Measurements from ENCODE around the gene ATP6V0B. TPM values are rescaled to one million over a fixed set of nuclear protein-coding genes. Genes with fewer than 3 reads are reported as not detected.

Gene ATP6V0B
- total and polyA plus RNA-seq, 9 of the 15 experiments (the other 6 are each of a cell fraction or from before 2014, with no cell fraction given), result 137 to 328 (median 220) TPM

GRCh38 chr1:43979261-43979527 lies 4.4 kb downstream of the ATP6V0B start (continued):
- TF ChIP-seq, protein P1, sequence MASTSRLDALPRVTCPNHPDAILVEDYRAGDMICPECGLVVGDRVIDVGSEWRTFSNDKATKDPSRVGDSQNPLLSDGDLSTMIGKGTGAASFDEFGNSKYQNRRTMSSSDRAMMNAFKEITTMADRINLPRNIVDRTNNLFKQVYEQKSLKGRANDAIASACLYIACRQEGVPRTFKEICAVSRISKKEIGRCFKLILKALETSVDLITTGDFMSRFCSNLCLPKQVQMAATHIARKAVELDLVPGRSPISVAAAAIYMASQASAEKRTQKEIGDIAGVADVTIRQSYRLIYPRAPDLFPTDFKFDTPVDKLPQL (IDR thresholded peaks at IDR 0.05; ENCODE audit: extremely low read depth, insufficient read length), result no peak
- no peak for TF ChIP-seq CGGBP1 (CRISPR knock-in tag; IDR thresholded peaks at IDR 0.05)
- TF ChIP-seq POLR2G (IDR thresholded peaks at IDR 0.05; ENCODE audit: low read depth, low read length), result peak; percentile 10; the same call in 1 of the 2 replicates
- TF ChIP-seq E2F6 (IDR thresholded peaks at IDR 0.05; ENCODE audit: borderline replicate concordance in 1 of 2, extremely low read depth in 1 of 2, insufficient read depth in 1 of 2, insufficient read length in 1 of 2, low read depth in 1 of 2, low read length in 1 of 2, poor library complexity in 1 of 2, severe bottlenecking in 1 of 2), result no peak
- no peak for TF ChIP-seq THRB (CRISPR knock-in tag; conservative IDR thresholded peaks at IDR 0.05)
- TF ChIP-seq KHSRP (IDR thresholded peaks at IDR 0.05), result no peak
- no peak for TF ChIP-seq HDAC8 (tag; IDR thresholded peaks at IDR 0.05)
- TF ChIP-seq DPF2 (IDR thresholded peaks at IDR 0.05), result no peak
- no peak for TF ChIP-seq DIDO1 (tag; IDR thresholded peaks at IDR 0.05; ENCODE audit: low read depth)
- no peak for TF ChIP-seq XRCC5 (IDR thresholded peaks at IDR 0.05; ENCODE audit: low read depth, low read length)
- TF ChIP-seq ZNF165 (CRISPR knock-in tag; IDR thresholded peaks at IDR 0.05; ENCODE audit: borderline replicate concordance), result no peak
- TF ChIP-seq, protein P2, sequence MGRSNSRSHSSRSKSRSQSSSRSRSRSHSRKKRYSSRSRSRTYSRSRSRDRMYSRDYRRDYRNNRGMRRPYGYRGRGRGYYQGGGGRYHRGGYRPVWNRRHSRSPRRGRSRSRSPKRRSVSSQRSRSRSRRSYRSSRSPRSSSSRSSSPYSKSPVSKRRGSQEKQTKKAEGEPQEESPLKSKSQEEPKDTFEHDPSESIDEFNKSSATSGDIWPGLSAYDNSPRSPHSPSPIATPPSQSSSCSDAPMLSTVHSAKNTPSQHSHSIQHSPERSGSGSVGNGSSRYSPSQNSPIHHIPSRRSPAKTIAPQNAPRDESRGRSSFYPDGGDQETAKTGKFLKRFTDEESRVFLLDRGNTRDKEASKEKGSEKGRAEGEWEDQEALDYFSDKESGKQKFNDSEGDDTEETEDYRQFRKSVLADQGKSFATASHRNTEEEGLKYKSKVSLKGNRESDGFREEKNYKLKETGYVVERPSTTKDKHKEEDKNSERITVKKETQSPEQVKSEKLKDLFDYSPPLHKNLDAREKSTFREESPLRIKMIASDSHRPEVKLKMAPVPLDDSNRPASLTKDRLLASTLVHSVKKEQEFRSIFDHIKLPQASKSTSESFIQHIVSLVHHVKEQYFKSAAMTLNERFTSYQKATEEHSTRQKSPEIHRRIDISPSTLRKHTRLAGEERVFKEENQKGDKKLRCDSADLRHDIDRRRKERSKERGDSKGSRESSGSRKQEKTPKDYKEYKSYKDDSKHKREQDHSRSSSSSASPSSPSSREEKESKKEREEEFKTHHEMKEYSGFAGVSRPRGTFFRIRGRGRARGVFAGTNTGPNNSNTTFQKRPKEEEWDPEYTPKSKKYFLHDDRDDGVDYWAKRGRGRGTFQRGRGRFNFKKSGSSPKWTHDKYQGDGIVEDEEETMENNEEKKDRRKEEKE (IDR thresholded peaks at IDR 0.05; ENCODE audit: borderline replicate concordance in 1 of 2, control insufficient read depth in 1 of 2, low read depth in 2 of 2, low read length in 1 of 2), result no peak
- TF ChIP-seq, protein P3, sequence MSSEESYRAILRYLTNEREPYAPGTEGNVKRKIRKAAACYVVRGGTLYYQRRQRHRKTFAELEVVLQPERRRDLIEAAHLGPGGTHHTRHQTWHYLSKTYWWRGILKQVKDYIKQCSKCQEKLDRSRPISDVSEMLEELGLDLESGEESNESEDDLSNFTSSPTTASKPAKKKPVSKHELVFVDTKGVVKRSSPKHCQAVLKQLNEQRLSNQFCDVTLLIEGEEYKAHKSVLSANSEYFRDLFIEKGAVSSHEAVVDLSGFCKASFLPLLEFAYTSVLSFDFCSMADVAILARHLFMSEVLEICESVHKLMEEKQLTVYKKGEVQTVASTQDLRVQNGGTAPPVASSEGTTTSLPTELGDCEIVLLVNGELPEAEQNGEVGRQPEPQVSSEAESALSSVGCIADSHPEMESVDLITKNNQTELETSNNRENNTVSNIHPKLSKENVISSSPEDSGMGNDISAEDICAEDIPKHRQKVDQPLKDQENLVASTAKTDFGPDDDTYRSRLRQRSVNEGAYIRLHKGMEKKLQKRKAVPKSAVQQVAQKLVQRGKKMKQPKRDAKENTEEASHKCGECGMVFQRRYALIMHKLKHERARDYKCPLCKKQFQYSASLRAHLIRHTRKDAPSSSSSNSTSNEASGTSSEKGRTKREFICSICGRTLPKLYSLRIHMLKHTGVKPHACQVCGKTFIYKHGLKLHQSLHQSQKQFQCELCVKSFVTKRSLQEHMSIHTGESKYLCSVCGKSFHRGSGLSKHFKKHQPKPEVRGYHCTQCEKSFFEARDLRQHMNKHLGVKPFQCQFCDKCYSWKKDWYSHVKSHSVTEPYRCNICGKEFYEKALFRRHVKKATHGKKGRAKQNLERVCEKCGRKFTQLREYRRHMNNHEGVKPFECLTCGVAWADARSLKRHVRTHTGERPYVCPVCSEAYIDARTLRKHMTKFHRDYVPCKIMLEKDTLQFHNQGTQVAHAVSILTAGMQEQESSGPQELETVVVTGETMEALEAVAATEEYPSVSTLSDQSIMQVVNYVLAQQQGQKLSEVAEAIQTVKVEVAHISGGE (CRISPR knock-in tag; IDR thresholded peaks at IDR 0.05), result peak in 1 of 3 experiments; percentile 61; a peak in 2 of 6 replicates
- TF ChIP-seq SETDB1 (IDR thresholded peaks at IDR 0.05; ENCODE audit: low read length), result no peak
- TF ChIP-seq ZNF146 (CRISPR knock-in tag; IDR thresholded peaks at IDR 0.05; ENCODE audit: unreplicated experiment), result no peak
- no peak for TF ChIP-seq NCOA1 (IDR thresholded peaks at IDR 0.05; ENCODE audit: low read depth)
- no peak for TF ChIP-seq TCF3 (CRISPR knock-in tag; IDR thresholded peaks at IDR 0.05)
- no peak for TF ChIP-seq FOXA1 (IDR thresholded peaks at IDR 0.05; ENCODE audit: borderline replicate concordance)

Data from K562 (cell line).